HG02763 (cell line): ENCODE measurements around the gene OXT.

Experiments used
- ATAC-seq: cut with Tn5 transposase; IDR thresholded peaks from one replicate; pipeline ENCODE4 v1.9.1; 2021; ENCODE audit warnings: mild to moderate bottlenecking, moderate library complexity; ENCODE audit not compliant: unreplicated experiment

The OXT gene

DNA sequence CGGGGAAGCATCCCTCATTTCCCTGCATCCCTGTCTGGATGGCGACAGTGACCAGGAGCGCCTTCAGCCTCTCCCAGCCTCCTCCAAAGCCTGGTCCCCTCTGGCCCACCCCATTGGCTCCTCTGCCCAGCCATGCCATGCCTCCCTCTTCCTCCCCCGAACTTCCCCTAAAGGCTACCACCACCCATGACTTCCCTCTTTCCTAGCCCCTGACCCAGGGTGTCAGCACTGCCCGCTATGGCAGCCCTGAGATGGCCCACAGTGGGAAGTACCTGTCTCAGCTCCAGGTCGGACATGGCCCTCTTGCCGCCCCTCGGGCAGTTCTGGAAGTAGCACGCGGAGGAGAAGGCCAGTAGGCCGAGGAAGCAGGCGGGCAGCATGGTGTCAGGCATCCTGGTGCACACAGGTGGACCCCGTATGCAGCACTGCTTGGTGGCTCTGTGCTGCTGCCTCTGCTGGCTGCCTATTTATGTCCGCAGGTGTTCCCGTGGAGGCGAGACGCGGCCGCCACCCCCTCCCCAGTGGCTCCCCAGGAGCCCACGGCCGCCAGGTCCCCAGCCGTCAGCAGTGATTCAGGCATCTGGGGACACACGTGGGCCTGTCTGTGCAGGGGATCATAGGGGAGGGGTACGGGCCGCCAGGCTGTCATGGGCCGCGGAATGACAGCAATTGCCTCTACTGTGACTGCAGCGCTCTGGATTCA lies 13.0 kb downstream of the OXT start, which contains the start of gene AVP:
Gene AVP, minus strand, starts transcription at position 442 of the 703 bp plus-strand sequence. Its CDS starts 50 bp downstream, at position 392.
- no peak for ATAC-seq

DNA sequence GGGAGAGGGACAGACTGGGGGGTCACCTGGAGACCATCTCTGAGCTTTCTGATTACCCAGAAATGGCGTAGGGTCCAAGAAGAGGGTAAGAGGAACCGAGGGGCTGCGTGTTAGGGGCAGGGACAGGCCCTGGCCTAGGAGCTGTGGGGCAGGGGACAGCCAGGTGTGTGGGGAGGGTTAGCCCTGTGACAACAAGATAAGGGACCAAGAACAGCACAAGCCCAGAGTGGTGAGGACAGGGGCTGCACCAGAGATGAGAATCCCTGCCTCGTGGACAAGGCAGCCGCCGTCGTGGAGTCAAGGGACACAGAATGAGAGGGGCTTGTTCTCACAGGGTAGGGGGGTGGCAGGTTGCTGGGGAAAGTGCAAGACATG lies 13.6 kb downstream of the OXT start:
- ATAC-seq = no peak

DNA sequence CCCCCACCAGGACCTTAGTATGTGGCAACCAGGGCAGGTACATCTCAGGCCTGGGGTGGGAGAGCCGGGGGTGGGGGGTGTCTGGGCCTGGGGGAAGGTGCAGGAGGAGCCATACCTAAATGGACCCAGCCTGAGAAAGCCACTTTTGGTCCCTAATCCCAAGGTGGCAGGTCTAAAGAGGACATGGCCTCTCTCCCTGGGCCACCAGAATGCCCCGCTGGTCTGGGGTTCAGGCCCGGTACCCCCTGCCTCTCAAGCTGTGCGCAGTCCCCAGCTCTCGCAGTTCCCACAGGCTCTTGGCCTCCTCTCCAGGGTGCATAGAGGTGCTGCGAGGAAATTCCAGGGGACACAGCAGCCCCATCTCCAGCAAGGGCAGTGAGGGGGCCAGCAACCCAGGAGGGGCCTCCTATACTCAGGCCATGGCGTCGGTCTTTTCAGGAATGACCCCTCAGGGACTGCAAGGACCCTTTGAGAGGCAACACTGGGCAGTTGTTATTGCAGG lies 14.2 kb downstream of the OXT start:
- no peak for ATAC-seq

DNA sequence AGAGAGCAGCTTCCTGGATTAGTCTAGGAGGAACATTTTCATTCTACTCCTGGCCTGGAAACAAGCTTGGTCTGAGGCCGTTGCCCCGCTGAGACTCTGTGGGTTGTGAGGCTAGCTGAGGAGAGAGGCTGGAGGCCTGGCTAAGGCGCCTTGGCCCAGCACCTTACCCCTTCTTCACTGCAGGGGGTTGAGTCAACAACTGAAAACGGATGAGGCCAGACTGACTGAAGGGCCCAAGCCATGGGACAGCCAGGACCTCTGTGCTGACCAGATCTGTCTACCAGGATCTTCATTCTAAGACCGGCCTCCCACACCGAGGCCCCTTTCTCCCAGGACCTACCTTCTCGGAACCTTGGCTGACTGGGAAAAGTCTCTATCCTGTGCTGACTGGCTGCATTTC lies 16.6 kb downstream of the OXT start:
- no peak for ATAC-seq

DNA sequence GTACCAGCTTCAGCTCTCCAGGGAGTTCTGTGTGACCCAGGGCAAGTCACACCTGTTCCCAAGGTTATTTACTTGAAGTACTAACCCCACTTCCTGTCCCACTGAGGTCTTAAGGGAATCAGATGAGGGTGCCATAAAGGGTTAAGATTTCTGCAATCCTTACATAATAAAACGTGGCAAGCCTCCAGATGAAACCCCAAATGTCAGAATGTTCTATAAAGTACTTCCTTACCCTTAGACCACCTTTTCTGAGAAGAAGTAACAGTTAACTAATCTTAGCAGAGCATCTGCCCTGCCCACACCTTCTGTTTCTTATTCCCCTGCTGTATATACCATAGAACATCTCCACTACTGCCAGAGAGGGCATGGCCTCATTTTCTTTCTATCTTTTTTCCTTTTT lies 19.1 kb downstream of the OXT start:
- no peak for ATAC-seq

DNA sequence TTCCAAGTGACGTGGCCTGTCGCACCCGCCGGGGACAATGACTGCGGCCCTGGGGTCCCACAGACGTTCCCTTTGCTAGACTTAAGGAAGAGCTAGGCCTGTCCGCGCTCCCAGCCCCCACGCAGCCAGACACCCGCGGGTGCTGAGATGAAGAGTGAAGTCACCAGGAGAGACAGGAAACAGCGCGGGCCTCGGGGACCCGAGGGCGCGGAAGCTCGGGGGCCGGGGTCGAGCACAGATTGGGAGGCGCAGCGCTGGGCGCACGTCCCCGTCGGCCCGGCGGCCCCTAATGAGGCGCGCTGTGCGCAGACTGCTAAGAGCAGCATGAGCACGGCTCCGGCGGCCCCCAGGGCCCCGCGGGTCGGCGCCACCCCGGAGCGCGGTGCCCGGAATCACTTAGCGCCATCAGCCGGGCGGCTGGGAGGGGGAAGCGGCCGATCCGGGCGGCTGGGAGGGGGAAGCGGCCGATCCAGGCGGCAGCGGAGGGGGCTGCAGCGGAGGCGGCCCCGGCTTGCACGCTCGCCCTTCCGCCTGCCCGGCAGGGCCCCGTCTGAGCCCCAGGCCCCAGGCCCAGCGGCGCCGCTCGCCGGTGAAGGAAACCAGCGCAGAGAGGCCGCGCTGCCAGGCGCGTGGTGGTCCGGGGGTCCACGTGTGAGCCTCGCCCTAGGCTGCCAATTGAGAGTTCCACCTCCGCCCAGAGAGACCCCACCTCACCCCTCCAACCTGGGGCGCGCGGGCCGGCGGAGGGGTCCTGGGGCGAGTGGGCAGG lies 21.4 kb downstream of the OXT start:
- no peak for ATAC-seq

DNA sequence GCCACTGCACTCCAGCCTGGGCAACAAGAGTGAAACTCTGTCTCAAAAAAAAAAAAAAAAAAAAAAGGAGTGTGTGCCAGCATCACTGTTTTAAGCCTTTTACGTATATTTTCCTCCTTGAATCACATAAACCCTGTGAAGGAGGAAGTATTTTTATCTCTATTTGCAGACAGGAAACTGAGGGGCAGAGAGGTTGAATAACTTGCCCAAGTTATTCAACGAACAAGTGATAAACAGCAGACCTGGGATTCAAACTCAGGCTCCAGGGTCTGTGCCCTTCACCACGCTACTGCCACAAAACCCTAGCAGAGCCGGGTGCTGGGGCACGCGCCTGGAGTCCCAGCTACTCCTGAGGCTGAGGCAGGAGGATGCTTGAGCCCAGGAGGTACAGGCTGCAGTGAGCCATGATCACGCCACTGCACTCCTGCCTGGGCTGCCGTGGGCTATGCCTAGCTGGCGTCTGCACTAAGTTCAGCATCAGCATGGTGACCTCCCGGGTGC lies 22.5 kb downstream of the OXT start:
- ATAC-seq = no peak

DNA sequence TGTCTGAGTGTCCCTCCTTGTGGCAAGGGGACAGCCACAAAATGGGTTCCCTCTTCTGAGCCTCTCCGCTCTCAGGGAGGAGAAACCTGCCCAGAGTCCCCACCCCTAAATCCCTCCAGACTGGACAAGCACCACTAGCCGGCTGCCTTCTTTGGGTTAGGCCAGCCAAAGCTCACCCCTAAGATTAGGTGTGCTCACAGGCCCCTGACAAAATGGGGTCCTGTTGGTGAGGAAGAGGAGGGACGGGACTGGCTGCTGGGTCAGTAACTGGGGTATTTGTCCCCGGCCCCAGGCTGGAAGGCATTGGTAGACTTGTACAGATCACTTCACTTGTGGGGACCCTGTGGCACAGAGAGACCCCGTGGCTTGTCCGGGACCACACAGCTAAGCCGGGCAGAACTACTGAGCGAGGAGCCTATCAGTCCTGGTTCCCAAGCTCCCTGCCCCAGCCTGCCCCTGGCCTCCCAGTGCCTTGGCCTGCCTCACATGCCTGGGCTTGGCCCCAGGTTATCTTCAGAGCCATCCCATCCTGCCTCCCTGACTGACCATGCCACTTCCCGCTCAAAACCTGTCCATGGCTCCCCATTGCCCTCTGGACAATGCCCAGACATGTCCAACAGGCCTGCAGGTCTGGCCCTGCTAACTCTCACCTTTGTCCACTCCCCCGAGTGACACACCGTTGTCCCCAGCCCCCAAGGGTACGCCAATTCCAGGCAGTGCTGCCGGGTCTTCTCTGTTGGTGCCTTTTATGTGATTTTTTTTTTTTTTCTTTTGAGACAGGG lies 23.6 kb downstream of the OXT start:
- ATAC-seq = no peak

DNA sequence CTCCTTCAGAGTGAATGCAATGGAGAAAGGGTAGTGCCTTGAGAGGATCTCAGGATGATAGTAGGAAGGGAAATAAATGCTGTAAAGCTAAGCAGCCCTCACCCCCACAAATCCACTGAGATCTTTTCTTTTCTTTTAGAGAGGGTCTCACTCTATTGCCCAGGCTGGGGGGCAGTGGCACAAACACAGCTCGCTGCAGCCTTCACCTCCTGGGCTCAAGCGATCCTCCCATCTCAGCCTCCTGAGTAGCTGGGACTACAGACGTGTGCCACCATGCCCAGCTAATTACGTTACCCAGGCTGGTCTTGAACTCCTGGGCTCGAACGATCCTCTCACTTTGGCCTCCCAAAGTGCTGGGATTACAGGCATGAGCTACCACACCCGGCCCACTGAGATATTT lies 29.1 kb downstream of the OXT start:
- ATAC-seq = no peak

DNA sequence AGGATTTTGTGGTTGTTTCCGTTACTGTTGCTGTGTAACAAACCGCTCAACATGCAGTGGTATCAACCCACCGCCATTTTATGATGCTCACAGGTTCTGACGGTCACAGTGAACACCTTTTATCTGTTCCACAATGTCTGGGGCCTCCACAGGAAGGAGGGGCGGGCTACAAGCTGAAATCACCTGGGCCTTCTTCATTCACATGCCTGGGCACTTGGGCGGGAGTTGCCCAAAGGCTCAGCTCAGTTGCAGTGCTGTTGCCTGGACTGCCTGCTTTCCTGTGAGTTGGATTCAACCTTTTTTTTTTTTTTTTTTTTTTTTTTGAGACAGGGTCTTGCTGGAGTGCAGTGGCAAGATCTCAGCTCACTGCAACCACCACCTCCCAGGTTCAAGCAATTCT lies 29.8 kb downstream of the OXT start:
- no peak for ATAC-seq

DNA sequence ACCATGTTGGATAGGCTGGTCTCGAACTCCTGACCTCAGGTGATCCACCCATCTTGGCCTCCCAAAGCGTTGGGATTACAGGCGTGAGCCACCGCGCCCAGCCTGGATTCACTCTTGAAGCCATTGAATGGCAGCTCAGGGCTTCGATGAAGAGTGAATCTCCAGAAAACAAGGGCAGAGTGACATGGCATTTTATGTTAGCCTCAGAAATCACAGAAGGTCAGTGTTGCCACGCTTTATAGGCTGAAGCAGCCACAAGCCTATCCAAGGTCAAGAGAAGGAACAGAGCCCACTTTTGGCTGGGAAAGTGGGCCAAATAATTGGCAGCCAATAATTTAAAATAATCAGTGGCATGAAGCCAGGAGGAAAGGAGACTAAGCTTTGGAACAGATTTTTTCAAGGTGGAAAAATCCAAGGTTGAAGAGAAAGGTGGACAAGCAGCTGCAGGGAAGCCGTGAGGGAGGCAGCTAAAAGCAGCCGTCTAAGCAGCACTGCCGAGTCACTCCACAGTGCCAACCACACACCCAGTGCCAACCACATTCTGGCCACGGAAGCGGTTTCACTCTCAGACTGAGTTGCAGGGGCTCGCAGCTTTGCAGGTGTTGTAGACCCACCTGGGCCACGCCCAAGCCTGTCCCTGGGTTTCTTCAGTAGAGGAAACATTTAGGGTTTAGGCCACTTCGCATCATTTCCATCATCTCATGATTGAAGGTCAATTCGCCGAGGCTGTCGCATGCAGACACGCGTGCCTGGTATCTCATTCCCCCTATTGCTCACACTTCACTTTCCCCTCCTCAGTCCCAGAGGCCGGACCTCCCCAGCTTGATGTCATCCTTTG lies 30.5 kb downstream of the OXT start:
- no peak for ATAC-seq

DNA sequence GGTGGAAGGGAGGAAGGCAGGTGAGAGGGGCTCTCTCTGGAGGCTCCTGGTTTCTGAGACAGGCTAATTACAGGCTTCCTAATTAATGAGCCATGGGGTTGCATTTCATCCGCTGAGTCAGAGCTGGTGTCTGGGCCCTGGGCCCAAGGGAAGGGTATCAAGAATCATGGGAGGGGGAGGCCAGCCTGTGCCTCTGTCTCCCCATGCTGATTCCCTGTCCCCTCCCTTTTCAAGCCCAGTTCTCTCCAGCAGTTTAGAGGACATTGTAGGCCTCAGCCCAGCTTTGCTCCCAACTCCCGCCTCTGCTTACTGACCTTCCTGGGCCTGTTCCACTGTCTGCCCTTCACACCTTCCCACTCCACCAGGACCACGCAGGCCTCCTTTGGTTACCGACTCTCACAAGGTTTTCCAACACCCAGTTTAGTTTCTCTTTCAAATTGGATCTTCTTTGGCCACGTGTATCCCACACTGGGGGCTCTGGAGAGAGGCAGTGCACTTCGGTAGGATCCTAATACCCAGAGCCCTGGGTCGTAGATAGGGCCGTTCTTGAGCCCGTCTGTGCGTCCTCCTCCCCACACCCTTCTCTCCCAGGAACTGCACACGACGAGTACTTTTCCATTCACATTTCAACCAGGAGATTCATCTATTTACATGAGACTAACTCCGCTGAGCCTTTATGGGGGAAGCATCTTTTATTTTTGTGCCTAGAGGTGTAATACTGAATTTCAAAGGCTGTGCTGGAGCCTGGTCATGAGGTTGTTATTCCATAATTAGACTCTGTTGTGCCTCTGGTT lies 31.4 kb downstream of the OXT start:
- no peak for ATAC-seq

DNA sequence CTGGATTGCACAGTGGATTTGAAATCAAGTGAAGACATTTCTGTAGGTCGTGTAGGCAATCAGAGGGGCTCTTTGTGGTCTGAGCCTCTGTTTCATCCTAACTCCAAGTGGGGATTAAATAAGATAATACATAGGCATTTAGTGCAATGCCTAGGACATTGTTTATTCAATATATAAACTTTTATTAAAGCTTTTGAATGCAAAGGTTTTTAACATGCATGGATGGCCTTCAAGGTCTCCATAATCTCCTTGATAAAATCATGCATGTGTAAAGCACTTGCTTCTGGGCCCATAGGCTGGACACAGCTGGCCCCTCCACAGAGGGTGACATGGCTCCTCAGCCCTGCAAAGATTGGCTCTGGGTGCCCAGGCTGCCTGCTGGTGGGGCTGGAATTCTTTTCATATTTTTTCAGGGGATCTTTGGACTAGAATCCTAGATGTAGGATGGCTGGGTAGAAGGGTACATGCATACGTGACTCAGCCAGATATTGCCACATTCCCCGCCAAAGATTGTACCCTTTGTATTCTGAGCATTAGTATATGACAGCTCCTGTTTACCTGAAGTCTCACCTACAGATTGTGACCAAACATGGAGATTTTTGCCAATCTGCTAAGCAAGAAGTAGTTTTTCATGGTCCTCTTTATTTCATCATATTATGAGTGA lies 32.1 kb downstream of the OXT start:
- no peak for ATAC-seq

DNA sequence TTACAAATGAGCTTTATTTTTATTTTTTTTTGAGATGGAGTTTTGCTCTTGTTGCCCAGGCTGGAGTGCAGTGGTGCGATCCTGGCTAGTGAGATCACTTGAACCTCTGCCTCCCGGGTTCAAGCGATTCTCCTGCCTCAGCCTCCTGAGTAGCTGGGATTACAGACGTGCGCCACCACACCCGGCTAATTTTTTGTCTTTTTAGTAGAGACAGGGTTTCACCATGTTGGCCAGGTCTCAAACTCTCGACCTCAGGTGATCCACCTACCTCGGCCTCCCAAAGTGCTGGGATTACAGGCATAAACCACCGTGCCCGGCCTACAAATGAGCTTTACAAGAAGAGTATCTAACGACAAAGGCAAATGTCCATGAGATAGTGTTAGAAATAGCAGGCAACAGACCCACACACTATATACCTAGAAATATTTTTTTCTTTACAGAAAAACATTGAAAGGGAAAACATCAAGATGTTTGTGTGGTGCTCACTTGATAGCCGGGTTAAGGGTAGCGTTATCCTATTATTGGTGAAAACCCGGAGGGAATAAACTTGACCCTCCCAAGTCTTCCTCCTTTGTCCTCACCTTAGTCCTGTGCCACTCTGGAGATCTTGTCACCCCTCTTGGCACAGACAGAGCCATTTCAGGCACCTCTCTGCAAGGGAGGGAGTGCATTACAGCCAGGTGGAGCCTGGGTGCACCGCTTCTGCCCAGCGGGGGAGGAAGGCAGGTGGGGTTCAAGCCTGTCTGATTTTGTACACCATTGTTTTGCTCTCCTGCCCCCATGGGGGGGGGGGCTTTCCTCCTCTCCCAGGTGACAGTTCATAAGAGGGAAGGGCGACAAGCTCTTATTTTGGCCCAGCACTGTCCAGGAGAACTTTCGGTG lies 34.1 kb downstream of the OXT start:
- no peak for ATAC-seq

DNA sequence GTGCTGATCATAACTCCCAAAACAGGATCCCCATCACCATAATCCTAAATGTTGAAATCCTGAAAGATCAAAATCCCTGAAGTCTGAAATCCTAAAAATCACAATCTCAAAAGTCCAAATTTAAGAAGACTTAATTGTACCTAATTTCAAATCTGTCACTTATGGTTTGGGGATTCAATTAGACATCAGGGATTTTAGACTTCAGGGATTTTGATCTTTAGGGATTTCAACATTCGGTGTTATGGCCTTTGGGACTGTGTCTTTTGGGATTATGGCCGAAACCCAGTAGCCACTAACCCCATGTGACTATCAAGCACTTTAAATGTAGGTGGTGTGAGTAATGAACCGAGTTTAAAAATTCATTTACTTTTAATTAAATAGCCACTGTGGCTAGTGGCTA lies 34.8 kb downstream of the OXT start:
- ATAC-seq = no peak

DNA sequence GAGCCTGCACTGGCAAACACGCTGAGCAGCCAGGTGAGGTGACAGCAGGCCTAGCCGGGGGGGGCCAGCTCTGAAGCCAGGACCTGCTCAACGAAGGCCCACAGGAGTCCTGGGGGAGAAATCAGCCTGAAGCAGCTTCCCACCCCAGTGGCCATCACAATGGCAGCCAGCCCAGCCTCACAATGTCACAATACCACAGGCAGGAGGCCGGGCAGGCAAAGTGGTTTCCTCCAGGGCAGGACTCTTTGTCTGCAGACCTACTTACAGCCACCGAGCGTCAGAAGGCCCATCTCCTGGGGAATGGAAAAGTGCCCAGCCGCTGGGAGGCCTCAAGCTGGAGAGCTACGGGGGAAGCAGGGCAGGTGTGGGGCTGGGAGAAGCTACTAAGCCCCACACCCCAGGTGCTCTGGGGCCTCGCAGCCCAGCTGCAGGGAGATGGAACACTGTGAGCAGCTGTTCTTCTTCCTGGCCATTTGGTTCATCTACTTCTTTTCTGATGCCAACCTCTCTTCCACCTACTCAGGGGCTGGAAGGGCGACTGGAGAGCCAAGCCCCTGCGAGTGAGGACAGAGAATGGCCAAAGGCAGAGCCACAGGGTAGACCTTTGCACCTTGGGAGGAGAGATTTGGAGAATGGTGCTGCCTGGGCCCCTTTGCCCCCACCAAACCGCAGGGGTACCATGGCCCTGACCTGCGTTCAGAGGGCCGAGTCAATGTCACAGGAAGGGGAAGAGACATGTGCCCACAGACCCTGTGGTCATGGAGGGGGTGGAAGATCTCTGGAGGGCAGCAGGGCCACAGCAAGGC lies 35.4 kb downstream of the OXT start:
- no peak for ATAC-seq

DNA sequence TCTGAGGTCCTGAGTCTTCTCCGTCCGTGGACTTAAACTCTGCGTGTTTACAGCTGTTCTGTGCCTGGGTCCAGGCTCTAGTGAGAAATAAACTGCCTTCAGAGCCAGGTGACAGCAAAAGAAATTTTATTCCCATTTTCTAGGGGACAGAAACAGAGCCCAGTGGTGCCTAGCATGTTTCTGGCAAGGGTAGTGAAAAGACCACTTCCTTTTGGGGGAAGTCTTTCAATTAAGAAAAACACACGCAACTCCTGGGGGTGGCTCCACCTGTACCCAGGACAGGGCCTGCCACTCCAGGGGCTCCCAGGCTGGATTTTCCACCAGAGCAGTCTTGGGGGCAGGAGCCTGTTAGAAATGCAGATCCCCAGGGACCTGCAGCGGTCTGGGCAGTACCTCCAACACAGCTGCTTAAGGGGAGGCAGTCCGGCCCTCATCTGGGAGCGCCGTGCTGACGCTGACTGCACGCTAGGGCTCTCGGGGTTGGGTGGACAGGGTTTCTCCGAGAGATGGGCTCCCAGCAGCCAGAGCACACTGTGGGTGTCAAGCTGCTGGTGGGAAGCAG lies 36.1 kb downstream of the OXT start:
- ATAC-seq = no peak
